Activated CD8-positive, alpha-beta memory T cell treated with anti-CD3 and anti-CD28 coated beads for 4 hours (primary cell): ENCODE results near the gene NOS2.
"Not testable (repeated sequence)": the region's sequence is repeated elsewhere in the genome, so short reads cannot be mapped to it uniquely, and the experiment has no call there.

Experiments
- DNase-seq, 2 donors: peaks; one replicate each; pipeline ENCODE4 v3.0.0-alpha.2; 2020; ENCODE audit warnings: low read depth in 2 of 2

The NOS2 gene

GRCh38 chr17:27800522-27800921 is at the start of gene NOS2:
Gene NOS2 (minus strand): TSS chr17:27800529. CDS start chr17:27798809, 1,720 bp downstream.
- DNase-seq = no peak

GRCh38 chr17:27849474-27850185 is 49.3 kb upstream of the NOS2 start:
- DNase-seq = no peak

GRCh38 chr17:27848931-27849330 is 48.6 kb upstream of the NOS2 start:
- DNase-seq = no peak

- DNase-seq = not testable (repeated sequence)
Observed at GRCh38 chr17:27846808-27847307, 46.5 kb upstream of the NOS2 start.

DNA sequence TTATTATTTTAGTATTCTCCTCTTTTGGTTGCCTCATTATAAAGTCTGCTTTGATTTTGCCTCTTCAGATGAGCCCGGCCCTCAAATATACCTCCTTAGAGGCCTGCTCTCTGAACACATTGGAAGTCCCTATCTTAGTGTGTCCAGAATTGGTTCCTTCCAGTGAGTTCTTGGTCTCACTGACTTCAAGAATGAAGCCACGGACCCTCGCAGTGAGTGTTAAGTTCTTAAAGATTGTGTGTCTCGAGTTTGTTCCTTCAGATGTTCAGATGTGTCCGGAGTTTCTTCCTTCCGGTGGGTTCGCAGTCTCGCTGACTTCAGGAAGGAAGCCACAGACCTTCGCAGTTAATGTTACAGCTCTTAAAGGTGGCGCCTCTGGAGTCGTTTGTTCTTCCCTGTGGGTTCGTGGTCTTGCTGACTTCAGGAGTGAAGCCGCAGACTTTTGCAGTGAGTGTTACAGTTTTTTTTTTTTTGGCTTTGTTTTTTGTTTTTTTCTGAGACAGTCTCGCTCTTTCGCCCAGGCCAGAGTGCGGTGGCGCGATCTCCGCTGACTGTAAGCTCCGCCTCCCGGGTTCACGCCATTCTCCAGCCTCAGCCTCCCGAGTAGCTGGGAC is 45.8 kb upstream of the NOS2 start:
- DNase-seq = no peak

DNA sequence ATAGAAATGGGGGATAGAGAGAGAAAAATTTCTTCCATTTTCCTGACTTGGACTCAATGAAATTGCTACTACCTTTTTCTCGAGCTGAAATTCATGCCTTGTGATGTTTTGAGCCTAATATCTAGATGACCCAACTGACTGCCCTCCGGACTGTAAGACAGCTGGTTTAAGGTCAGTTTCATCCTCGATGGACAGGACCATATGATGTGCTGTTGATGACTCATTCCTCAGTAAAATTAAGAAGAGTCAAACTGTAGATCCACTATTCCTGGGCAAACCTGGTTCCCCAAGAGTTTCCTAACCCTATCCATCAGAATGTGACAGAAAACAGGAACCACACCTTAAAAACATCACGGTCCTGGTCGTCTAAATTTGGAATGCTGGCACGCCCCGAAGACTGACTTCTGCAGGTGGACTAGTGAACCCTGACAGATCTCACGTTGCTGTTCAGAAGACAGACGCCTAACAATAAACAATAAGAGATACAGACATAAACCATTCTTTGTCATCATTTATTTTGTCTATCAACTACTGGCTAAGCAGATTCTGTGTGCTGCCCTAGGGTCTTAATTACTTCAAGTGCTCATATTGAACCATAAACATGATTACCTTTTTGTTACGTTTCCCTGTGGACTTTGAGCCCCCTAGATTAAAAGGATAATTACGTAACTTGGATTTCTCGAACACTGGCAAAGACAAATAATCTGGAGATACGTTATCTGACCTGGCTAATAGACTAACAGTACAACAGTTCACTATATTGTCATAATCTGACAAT is 45.1 kb upstream of the NOS2 start:
- DNase-seq = no peak

DNA sequence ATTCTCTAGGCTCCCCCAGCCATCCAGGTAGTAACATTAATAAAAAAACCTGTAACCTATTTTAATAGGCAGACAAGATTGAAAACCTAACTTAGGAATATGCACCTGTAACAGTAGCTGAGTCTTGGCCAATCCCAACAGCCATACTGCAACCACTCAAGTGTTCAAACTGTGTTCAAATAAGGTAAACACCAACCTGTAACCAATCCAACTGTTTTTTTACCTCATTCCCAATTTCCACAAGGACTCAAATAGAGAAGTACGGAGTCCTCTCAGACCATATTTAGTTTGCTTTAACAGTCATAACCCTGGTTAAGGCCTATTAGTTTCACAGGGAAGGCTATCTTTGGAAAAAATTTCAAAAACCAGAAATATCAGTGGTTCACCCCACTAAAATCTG is 40.4 kb upstream of the NOS2 start:
- DNase-seq = no peak

DNA sequence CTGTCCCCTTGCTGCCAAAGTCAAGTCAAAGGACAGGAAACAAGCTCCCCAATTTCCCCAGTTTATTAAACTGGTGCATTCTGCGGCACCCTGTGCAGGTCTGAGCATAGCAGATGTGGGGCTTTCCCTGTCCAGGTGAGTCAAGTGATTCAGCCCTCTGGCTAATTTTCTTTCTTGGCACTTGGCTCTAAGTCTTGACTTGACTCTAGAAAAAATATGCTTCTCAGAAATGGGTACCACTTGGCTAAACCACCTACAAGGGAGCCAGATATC is 40.0 kb upstream of the NOS2 start:
- not testable (repeated sequence) for DNase-seq

DNA sequence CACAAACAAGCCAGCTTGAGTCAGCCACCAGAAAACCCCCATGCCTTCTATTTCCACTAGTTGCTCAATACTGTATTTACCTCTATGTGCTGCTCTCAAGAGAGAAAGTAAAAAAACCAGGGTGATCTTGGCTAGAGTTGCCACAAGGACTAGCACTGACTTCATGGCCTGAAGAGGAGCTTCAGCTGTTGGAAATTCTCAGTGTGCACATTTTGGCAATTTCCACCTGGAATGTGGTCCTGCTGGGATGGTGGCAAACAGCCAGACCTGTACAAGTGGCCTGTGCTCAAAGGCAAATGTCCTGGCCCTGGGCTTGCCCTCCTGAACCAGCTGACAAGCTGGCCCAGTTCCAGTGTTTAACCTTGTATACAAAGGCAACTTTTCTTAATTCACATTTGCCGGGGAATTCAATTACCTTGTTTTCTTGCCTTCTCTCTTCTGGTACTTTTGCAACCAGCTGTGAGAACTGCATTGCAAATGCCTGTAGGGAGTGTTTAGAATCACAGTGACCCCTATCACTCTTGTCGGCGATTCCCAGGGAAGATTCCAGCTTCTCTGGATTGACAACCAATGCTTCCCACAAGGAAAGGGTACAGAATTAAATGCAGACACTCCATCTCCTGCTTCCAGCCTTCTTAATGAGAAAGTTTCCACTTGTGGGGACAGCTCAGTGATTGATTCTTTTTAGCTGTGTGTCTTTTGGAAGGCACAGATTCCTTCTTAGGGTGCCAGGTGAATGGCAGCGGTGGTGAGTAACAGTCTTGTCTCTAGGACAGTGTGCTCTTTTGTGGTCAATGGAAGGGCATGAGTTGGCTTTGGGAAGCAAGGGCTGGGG is 39.5 kb upstream of the NOS2 start:
- not testable (repeated sequence) for DNase-seq

- not testable (repeated sequence) for DNase-seq
Observed at GRCh38 chr17:27838607-27839006, 38.3 kb upstream of the NOS2 start.

DNA sequence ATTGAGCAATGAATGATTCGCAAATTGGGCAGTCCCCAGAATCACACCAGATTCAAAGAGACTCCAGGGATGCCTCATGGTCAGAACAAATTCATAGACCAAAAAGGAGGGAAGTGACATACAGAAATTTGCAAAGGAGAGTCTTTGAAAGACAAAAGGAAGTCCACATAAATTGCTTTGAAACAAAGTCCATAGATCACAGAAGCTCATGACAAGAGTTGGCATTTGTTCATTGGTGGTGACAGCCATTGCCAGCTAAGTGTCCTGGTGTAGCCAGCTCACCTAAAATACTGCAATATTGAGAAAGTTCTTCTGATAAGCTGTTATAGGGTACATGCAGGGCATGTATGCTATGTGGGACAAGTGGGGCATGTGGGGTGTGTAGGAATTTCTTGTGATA is 37.4 kb upstream of the NOS2 start:
- DNase-seq = not testable (repeated sequence)

DNA sequence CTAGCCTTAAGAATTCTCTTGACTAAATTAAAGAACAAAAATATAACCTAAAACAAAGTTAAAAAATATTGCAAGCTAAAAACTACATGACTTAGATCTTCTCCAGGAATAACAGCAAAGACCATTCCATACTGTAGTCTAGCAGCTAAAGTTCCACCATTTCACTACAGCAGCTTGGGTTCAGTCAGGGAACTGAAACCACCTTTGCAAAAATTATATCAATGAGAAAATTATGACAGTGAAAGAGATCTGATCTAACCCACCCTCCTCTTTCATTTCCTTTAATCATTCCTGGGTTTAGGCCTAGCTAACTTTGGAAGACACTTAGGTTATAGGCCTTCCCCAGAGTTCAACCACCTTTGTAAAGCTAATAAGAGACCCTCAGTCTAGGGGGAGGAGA is 36.3 kb upstream of the NOS2 start:
- DNase-seq = no peak

GRCh38 chr17:27834571-27834970 is 34.2 kb upstream of the NOS2 start:
- DNase-seq = no peak

GRCh38 chr17:27832831-27833230 is 32.5 kb upstream of the NOS2 start:
- no peak for DNase-seq

DNA sequence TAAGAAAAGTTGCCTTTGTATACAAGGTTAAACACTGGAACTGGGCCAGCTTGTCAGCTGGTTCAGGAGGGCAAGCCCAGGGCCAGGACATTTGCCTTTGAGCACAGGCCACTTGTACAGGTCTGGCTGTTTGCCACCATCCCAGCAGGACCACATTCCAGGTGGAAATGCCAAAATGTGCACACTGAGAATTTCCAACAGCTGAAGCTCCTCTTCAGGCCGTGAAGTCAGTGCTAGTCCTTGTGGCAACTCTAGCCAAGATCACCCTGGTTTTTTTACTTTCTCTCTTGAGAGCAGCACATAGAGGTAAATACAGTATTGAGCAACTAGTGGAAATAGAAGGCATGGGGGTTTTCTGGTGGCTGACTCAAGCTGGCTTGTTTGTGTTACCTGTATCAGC is 29.6 kb upstream of the NOS2 start:
- not testable (repeated sequence) for DNase-seq

DNA sequence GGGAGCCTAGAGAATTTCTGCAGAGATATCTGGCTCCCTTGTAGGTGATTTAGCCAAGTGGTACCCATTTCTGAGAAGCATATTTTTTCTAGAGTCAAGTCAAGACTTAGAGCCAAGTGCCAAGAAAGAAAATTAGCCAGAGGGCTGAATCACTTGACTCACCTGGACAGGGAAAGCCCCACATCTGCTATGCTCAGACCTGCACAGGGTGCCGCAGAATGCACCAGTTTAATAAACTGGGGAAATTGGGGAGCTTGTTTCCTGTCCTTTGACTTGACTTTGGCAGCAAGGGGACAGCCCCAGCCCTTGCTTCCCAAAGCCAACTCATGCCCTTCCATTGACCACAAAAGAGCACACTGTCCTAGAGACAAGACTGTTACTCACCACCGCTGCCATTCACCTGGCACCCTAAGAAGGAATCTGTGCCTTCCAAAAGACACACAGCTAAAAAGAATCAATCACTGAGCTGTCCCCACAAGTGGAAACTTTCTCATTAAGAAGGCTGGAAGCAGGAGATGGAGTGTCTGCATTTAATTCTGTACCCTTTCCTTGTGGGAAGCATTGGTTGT is 28.9 kb upstream of the NOS2 start:
- DNase-seq = not testable (repeated sequence)

DNA sequence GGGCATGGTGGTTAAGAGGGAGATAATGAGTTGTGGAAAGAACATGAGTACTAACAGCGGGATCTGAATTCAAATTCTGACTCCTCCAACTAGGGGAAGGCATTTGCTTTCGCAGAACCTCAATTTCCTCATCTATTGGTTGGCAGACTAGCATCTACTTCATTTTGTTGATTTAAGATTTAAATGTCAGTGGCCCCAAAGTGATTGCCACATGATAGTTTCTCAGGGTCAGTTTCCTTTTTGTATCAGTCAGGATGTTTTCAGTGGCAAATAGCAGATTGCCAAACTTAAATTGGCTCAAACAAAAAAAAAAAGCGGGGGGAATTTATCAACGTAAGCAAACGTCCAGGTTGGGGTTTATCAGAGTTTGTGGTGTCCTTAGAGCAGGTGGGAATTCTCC is 25.1 kb upstream of the NOS2 start:
- DNase-seq = no peak

- DNase-seq = no peak
Observed at GRCh38 chr17:27824745-27825144, 24.4 kb upstream of the NOS2 start.

DNA sequence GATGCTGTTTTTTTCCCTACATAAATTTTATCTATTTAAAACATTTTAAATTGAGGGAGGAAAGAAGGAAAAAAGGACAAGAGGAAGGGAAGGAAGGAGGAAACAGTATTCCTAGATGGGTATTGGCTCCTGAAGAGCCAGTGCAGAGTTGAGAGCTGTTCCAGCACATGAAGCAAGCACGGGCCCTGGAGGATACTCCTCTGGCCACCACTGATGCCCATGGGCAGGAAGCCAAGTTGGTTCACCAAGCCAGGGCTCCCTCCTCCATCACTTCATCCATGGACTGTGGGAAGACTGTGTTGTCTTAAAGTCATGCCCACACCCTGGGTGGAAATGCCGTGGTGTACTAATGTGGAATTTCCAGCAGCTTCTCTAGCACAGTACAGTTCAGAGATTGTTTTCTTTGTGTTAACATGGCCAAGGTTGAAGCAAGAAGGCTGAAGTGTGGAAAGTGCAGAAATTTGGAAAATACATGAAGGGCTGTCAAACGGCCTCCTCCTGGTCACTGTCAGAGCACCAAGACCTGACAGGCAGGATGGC is 23.9 kb upstream of the NOS2 start:
- no peak for DNase-seq

DNA sequence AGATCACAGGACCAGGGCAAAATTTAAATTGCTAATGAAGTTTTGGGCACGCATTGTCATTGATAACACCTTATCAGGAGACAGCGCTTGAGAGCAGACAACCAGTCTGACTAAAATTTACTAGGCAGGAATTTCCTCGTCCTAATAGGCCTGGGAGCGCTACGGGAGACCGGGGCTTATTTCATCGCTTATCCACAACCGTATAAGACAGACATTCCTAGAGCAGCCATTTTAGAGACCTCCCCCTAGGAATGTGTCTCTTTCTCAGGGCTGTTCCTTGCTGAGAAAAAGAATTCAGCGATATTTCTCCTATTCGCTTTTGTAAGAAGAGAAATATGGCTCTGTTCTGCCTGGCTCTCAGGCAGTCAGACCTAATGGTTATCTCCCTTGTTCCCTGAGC is 21.8 kb upstream of the NOS2 start:
- not testable (repeated sequence) for DNase-seq

DNA sequence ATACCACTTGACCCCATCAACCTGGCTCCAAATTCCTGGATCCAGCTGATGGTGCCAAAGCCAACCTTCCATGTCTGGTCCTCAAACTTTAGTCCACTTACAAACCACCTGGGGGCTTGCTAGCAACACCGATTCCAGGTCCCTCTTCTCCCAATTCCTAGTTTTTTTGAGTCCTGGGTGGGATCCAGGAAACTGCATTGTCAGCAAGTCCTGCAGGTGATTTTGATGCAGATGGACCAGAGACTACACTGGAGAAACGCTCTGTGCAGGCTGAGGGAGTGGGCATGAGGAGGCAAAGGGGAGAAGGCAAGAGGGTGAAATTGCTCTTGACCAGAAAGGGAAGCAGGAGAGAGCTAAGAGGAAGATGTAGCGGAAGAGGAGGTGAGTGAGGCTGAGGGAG is 21.0 kb upstream of the NOS2 start:
- DNase-seq = no peak
